ENCODE results near the gene MRTFA.

Gene MRTFA

DNA sequence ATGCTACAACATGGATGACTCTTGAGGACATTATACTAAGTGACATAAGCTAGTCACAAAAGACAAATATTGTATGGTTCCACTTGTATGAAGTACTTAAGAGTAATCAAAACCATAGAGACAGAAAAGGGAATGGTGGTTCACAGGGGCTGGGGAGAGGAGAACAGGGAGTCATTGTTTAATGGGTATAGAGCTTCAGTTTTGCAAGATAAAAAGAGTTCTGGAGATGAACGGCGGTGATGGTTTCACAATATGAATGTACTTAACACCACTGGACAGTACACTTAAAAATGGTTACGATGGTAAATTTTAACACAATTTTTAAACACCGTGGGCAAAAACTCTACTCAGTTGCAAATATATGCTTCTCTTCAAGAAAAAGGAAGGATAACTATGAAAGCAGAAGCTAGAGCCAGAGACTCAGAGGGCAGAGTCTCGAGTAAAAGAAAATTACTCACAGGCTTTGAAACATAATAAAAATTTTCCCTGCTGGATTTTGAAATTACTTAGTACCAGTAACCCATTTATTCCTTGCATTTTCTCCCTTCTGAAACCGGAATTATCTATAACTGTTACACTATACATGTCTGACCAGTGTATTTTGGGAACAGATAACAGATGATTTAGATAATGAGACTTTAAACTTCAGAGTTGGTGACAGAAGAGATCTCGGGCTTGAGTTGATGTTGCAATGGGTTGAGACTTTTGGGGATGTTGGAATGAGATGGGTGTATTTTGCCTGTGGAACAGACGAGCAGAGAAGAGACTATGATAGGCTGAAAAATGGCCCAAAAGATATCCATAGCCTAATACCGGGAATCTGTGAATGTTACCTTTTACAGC, 15.0 kb downstream of the MRTFA start:
- TF ChIP-seq, protein P1, sequence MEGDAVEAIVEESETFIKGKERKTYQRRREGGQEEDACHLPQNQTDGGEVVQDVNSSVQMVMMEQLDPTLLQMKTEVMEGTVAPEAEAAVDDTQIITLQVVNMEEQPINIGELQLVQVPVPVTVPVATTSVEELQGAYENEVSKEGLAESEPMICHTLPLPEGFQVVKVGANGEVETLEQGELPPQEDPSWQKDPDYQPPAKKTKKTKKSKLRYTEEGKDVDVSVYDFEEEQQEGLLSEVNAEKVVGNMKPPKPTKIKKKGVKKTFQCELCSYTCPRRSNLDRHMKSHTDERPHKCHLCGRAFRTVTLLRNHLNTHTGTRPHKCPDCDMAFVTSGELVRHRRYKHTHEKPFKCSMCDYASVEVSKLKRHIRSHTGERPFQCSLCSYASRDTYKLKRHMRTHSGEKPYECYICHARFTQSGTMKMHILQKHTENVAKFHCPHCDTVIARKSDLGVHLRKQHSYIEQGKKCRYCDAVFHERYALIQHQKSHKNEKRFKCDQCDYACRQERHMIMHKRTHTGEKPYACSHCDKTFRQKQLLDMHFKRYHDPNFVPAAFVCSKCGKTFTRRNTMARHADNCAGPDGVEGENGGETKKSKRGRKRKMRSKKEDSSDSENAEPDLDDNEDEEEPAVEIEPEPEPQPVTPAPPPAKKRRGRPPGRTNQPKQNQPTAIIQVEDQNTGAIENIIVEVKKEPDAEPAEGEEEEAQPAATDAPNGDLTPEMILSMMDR (IDR thresholded peaks at IDR 0.05; ENCODE audit: low read depth, low read length, missing control alignments): no peak

DNA sequence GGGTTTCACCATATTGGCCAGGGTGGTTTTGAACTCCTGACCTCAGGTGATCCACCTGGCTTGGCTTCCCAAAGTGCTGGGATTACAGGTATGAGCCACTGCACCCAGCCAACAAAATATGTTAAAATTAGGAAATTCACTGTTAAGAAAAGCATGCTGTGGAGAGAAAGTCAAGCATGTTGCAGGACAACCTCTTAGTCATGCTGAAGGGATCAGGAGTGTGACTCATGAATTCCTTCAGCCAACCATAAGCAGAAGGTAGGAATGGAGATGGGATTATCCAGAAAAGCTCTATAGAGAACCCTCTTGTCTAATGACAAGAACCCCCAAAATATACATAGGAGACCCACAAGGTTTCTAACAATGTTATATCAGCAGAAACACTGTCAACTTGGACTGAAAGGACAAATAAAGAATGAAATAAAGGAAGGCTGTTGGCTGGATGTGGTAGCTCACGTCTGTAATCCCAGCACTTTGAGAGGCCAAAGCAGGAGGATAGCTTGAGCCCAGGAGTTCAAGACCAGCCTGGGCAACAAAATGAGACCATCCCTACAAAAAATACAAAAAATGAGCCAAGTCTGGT, 16.0 kb downstream of the MRTFA start:
- no peak overlapping the region for H3K27ac ChIP-seq
- H3K36me3 ChIP-seq (replicated peaks): no peaks in the 10 kb centered on the region
- H3K4me3 ChIP-seq (ENCODE audit: low read depth, low read length): no peak overlapping the region
- DNase-seq: peak; percentile 46
- no peaks in the 10 kb centered on the region for H3K27me3 ChIP-seq (replicated peaks)
- in situ Hi-C loops (cut with HindIII; ENCODE audit: low pct_ligation_motif_present, low sequenced_read_pairs): no loop called here
- TF ChIP-seq, protein P1 (IDR thresholded peaks at IDR 0.05; ENCODE audit: low read depth, low read length, missing control alignments): no peak

More for the DNA sequence above, 15.0 kb downstream of the MRTFA start:
- no peak for DNase-seq
- Histone ChIP-seq H3K27me3 (replicated peaks) (no peaks in the 10 kb centered on the region), H3K4me3 (ENCODE audit: low read depth, low read length) (no peak overlapping the region), H3K27ac (no peak overlapping the region), H3K36me3 (replicated peaks) (no peaks in the 10 kb centered on the region)
- in situ Hi-C loops (cut with HindIII; ENCODE audit: low pct_ligation_motif_present, low sequenced_read_pairs): no loop called here

DNA sequence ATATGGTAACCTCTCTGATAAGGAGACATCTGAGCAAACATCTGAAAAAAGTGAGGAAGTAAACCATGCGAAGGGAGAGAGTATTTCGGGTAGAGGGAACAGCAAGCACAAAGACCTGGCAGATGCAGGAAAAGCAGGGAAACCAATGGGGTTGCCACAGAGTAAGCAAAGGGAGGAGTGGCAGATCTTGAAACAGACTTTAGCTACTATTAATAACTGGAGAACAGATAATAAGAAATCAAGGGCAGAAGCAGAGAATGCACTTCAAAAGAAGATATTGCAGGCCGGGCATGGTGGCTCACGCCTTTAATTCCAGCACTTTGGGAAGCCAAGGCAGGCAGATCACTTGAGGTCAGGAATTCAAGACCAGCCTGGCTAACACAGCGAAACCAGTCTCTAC, 18.1 kb downstream of the MRTFA start:
- in situ Hi-C loops (cut with HindIII; ENCODE audit: low pct_ligation_motif_present, low sequenced_read_pairs): no loop called here
- H3K27ac ChIP-seq: no peak overlapping the region
- TF ChIP-seq, protein P1 (IDR thresholded peaks at IDR 0.05; ENCODE audit: low read depth, low read length, missing control alignments): no peak
- DNase-seq: no peak
- no peaks in the 10 kb centered on the region for H3K36me3 ChIP-seq (replicated peaks)
- no peak overlapping the region for H3K4me3 ChIP-seq (ENCODE audit: low read depth, low read length)
- no peaks in the 10 kb centered on the region for H3K27me3 ChIP-seq (replicated peaks)

DNA sequence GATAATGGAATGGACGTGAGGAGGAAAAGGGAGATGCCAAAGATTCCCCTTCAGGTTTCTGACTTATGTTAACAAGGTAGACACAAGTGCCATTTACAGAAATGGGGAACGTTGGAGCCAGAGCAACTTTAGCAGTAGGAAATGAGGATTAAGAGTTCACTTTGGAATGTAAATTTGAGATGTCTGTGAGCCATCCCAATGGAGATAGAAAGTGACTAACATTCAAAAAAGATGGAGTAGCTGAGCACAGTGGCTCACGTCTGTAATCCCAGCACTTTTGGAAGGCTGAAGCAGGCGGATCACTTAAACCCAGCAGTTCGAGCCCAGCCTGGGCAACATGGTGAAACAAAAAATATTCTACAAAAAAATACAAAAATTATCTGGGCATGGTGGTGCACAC, 19.9 kb downstream of the MRTFA start:
- DNase-seq: no peak
- no peaks in the 10 kb centered on the region for H3K36me3 ChIP-seq (replicated peaks)
- TF ChIP-seq, protein P1 (IDR thresholded peaks at IDR 0.05; ENCODE audit: low read depth, low read length, missing control alignments): no peak
- no peak overlapping the region for H3K27ac ChIP-seq
- in situ Hi-C loops (cut with HindIII; ENCODE audit: low pct_ligation_motif_present, low sequenced_read_pairs): no loop called here
- H3K4me3 ChIP-seq (ENCODE audit: low read depth, low read length): no peak overlapping the region
- H3K27me3 ChIP-seq (replicated peaks): no peaks in the 10 kb centered on the region

DNA sequence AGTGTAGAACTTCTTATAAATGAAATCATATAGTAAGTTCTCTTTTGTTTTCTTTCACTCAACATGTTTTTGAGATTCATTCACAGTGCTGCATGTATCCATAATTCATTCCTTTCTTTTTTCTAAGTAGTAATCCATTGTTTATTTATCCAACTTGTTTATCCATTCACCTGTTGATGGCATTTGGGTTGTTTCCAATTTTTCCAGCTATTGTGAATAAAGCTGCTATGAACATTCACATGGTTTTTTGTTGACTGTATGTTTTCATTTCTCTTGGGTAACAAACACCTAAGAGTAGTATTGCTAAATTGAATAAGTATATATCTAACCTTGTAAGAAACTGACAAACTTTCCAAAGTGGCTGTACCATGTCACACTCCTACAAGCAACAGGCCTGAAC, 23.5 kb downstream of the MRTFA start:
- H3K27ac ChIP-seq: no peak overlapping the region
- no peaks in the 10 kb centered on the region for H3K36me3 ChIP-seq (replicated peaks)
- DNase-seq: no peak
- no peaks in the 10 kb centered on the region for H3K27me3 ChIP-seq (replicated peaks)
- no peak overlapping the region for H3K4me3 ChIP-seq (ENCODE audit: low read depth, low read length)
- in situ Hi-C loops (cut with HindIII; ENCODE audit: low pct_ligation_motif_present, low sequenced_read_pairs): no loop called here
- TF ChIP-seq, protein P1 (IDR thresholded peaks at IDR 0.05; ENCODE audit: low read depth, low read length, missing control alignments): no peak

Measured in brain microvascular endothelial cell (primary cell).